SU-DHL-6 (cell line): ENCODE data around the gene ERN1.

Source experiments
- EZH2phosphoT487 ChIP-seq: fragments of 200-600 bp; sonication (generic), shearing (Covaris generic); conservative IDR thresholded peaks from 2 replicates; pipeline ENCODE4 v1.6.1; 2018; ENCODE audit warnings: mild to moderate bottlenecking, antibody characterized with exemption, low read length, moderate library complexity, mixed read lengths
- TF ChIP-seq, protein P1 (sequence below): fragments of 200-600 bp; sonication (generic); IDR thresholded peaks from one replicate; pipeline ENCODE4 v1.5.1; 2017; ENCODE audit warnings: antibody characterized with exemption, mild to moderate bottlenecking, low read length, moderate library complexity; ENCODE audit not compliant: insufficient read depth, poor library complexity, severe bottlenecking

DNA sequence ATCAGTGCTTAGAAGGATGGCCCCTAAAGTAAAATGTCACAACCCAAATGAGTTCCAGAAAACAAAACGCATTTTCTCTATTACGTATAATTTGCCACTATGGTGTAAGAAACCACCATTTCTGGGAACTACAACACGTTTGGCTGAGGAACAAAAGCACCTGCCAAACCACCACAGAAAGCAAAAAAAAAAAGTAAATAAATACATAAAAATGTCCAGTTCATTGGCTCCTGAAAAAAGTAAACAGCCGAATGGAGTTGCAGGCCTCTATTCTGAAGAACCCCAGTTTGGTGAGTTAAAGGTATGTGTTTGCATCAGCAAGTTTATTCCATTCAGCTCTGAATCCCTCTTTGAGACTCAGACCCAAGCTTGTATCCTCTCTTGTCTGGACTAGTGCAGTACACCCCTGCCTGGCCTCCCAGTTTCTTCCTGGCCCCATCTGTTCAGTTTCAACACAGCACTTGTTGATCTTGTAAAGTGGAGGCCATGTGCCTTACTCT is 36.9 kb downstream of the ERN1 start:
- TF ChIP-seq, protein P1, sequence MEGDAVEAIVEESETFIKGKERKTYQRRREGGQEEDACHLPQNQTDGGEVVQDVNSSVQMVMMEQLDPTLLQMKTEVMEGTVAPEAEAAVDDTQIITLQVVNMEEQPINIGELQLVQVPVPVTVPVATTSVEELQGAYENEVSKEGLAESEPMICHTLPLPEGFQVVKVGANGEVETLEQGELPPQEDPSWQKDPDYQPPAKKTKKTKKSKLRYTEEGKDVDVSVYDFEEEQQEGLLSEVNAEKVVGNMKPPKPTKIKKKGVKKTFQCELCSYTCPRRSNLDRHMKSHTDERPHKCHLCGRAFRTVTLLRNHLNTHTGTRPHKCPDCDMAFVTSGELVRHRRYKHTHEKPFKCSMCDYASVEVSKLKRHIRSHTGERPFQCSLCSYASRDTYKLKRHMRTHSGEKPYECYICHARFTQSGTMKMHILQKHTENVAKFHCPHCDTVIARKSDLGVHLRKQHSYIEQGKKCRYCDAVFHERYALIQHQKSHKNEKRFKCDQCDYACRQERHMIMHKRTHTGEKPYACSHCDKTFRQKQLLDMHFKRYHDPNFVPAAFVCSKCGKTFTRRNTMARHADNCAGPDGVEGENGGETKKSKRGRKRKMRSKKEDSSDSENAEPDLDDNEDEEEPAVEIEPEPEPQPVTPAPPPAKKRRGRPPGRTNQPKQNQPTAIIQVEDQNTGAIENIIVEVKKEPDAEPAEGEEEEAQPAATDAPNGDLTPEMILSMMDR, result no peak
- TF ChIP-seq EZH2phosphoT487, result no peak
